Mesodermal cell (in vitro differentiated cells): ENCODE data around the gene PTPA.
A peak's percentile ranks its signal among the peaks of the same experiment; 100 is the strongest.
"Not testable (repeated sequence)": the region's sequence is repeated elsewhere in the genome, so short reads cannot be mapped to it uniquely, and the experiment has no call there.

Source experiments
- H3K27ac ChIP-seq: 2 replicates; pipeline ENCODE4 v1.7.0; 2013; ENCODE audit warnings: mild to moderate bottlenecking, low read depth, low read length, moderate library complexity; ENCODE audit not compliant: severe bottlenecking
- H3K36me3 ChIP-seq: 2 replicates; pipeline ENCODE4 v1.7.1; 2013; ENCODE audit warnings: mild to moderate bottlenecking, low read length, moderate library complexity; ENCODE audit not compliant: control insufficient read depth, insufficient read depth
- H3K4me1 ChIP-seq: one replicate; pipeline ENCODE4 v1.7.1; 2013; ENCODE audit warnings: mild to moderate bottlenecking, low read length; ENCODE audit not compliant: insufficient read depth, control insufficient read depth, poor library complexity, severe bottlenecking
- H3K4me3 ChIP-seq: 2 replicates; pipeline ENCODE4 v1.7.0; 2013; ENCODE audit warnings: low read length, control low read depth, mild to moderate bottlenecking; ENCODE audit not compliant: insufficient read depth, poor library complexity, severe bottlenecking; ENCODE audit errors: extremely low read depth
- H3K9me3 ChIP-seq: 2 replicates; pipeline ENCODE4 v1.7.1; 2013; ENCODE audit warnings: mild to moderate bottlenecking, low read length, moderate library complexity; ENCODE audit not compliant: control insufficient read depth
- WGBS, 2 experiments: methylation state at CpG; one replicate each; pipeline ENCODE4 v1.1.5; 2013; ENCODE audit warnings: missing lambda C conversion rate in 2 of 2; ENCODE audit not compliant: insufficient coverage in 2 of 2; 5-methylcytosine and 5-hydroxymethylcytosine counted together

PTPA gene

GRCh38 chr9:129109952-129110739, 1.1 kb upstream of the PTPA start:
- Histone ChIP-seq H3K27ac (no peak overlapping the region), H3K9me3 (no peaks in the 10 kb centered on the region), H3K36me3 (peaks cover 3% of the 10 kb centered on the region), H3K4me1 (peaks cover 7% of the 10 kb centered on the region), H3K4me3 (peak overlapping the region; percentile 99)
- 9 to 12% methylated on average over 44 to 49 of the region's 64 CpGs for WGBS, 2 experiments

- WGBS, 2 experiments: 1 to 2% methylated on average over 24 to 27 of the region's 37 CpGs
These were observed 425 bp downstream of the PTPA start for GRCh38 chr9:129111528-129112151.

DNA sequence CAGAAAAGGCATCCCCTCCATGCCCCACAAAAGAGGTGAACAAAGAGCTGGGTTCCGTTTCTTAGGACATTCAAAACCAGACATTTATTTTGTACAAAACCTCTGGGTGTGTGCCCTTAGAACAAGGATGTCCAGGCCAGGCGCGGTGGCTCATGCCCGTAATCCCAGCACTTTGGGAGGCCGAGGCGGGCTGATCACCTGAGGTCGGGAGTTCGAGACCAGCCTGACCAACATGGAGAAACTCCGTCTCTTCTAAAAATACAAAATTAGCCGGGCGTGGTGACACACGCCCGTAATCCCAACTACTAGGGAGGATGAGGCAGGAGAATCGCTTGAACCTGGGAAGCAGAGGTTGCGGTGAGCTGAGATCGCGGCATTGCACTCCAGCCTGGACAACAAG, 1.3 kb downstream of the PTPA start:
- 93 to 97% methylated on average over 15 to 16 of the region's 17 CpGs for WGBS, 2 experiments
- not testable (repeated sequence) for H3K36me3 ChIP-seq, H3K4me1 ChIP-seq, H3K9me3 ChIP-seq, H3K27ac ChIP-seq
- H3K4me3 ChIP-seq: peak overlapping the region; percentile 99

More at GRCh38 chr9:129111528-129112151, 425 bp downstream of the PTPA start:
- Histone ChIP-seq H3K4me1 (peaks cover 7% of the 10 kb centered on the region), H3K36me3 (peaks cover 3% of the 10 kb centered on the region), H3K9me3 (no peaks in the 10 kb centered on the region), H3K27ac (peak overlapping the region; percentile 93), H3K4me3 (peak overlapping the region; percentile 99)

DNA sequence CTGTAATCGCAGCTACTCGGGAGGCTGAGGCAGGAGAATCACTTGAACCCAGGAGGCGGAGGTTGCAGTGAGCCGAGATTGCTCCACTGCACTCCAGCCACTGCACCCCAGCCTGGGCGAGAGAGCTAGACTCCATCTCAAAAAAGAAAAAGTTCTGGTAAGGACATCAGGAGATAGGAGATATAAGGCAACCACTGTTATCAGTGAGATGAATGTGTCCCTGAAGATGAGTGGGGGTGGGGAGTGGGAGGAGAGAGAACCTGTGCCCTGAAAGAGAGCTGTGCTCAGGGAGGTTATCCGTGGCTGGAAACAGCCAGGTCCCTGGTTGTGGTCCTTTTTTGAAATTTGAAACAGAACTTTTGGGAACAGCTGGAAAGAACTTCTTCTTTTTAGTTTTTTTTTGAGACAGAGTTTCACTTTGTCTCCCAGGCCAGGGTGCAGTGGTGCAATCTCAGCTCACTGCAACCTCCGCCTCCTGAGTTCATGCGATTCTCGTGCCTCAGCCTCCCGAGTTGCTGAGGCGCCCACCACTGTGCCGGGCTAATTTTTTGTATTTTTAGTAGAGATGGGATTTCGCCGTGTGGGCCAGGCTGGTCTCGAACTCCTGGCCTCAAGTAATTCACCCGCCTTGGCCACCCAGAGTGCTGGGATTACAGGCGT, 2.6 kb downstream of the PTPA start:
- 94 to 98% methylated on average over 12 to 16 of the region's 17 CpGs for WGBS, 2 experiments
- H3K36me3 ChIP-seq: peaks cover 5% of the 10 kb centered on the region
- H3K4me1 ChIP-seq: peaks cover 7% of the 10 kb centered on the region
- no peak overlapping the region for H3K4me3 ChIP-seq
- no peak overlapping the region for H3K27ac ChIP-seq
- H3K9me3 ChIP-seq: no peaks in the 10 kb centered on the region

DNA sequence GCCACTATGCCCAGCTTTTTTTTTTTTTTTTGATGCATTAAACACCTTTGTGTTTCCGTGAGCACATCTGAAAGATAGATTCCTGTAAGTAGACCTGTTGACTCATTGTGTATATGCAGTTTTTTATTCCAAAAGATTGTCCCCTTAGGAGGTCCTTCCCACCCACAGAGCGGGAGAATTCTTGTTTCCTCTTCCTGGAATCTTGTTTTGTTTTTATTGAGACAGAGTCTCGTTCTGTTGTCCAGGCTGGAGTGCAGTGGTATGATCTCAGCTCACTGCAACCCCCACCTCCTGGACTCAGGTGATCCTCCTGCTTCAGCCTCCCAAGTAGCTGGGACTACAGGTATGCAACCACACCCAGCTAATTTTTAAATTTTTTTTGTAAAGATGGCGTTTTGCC, 7.6 kb downstream of the PTPA start:
- no peaks in the 10 kb centered on the region for H3K9me3 ChIP-seq
- H3K4me3 ChIP-seq: no peak overlapping the region
- 89 to 92% methylated on average over 1 of the region's 4 CpGs for WGBS, 2 experiments
- peaks cover 33% of the 10 kb centered on the region for H3K36me3 ChIP-seq
- H3K4me1 ChIP-seq: peaks cover 5% of the 10 kb centered on the region
- no peak overlapping the region for H3K27ac ChIP-seq

- H3K4me3 ChIP-seq: no peak overlapping the region
- 89 to 91% methylated on average over 3 of the region's 3 CpGs for WGBS, 2 experiments
- H3K27ac ChIP-seq: no peak overlapping the region
These were observed 10.3 kb downstream of the PTPA start for GRCh38 chr9:129121483-129121882.

DNA sequence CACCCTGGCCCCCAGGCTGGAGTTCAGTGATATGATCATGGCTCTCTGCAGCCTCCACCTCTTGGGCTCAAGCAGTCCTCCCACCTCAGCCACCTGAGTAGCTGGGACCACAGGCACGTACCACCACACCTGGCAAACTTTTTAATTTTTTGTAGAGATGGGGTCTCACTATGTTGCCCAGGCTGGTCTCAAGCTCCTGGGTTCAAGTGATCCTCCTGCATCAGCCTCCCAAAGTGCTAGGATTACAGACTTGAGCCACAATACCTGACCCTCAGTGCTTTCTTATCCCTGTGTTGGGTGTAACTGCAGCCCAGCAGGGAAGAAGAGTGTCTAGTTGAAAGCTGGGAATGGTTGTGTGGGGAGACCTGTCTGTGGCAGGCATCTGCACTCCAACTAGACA, 10.9 kb downstream of the PTPA start:
- Histone ChIP-seq H3K9me3 (no peaks in the 10 kb centered on the region), H3K4me1 (peaks cover 5% of the 10 kb centered on the region), H3K27ac (no peak overlapping the region), H3K36me3 (peaks cover 49% of the 10 kb centered on the region), H3K4me3 (no peak overlapping the region)
- whole genome bisulfite sequencing, 2 experiments: 100% methylated on average over 1 of the region's 1 CpG; no CpG with 5 or more reads in 1 of the 2 experiments

More at GRCh38 chr9:129121483-129121882, 10.3 kb downstream of the PTPA start:
- peaks cover 49% of the 10 kb centered on the region for H3K36me3 ChIP-seq
- H3K4me1 ChIP-seq: no peaks in the 10 kb centered on the region
- H3K9me3 ChIP-seq: no peaks in the 10 kb centered on the region

DNA sequence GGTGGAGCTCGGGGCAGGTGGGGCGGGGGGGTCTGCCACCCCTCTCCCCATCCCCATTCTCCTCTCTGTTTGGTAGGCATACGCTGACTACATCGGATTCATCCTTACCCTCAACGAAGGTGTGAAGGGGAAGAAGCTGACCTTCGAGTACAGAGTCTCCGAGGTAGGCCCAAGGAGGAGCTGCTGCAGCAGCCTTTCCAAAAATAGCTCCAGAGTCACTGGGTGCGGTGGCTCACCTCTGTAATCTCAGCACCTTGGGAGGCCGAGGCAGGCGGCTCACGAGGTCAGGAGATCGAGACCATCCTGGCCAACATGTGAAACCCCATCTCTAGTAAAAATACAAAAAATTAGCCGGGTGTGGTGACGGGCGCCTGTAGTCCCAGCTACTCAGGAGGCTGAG, 11.8 kb downstream of the PTPA start:
- not testable (repeated sequence) for H3K4me1 ChIP-seq, H3K27ac ChIP-seq, H3K9me3 ChIP-seq, H3K4me3 ChIP-seq
- WGBS, 2 experiments: 86 to 96% methylated on average over 6 to 13 of the region's 15 CpGs
- H3K36me3 ChIP-seq: peaks cover 57% of the 10 kb centered on the region

GRCh38 chr9:129124506-129125069, 13.4 kb downstream of the PTPA start:
- peaks cover 8% of the 10 kb centered on the region for H3K4me1 ChIP-seq
- no peak overlapping the region for H3K4me3 ChIP-seq
- no peaks in the 10 kb centered on the region for H3K9me3 ChIP-seq
- H3K36me3 ChIP-seq: peaks cover 61% of the 10 kb centered on the region
- H3K27ac ChIP-seq: no peak overlapping the region
- 87 to 100% methylated on average over 1 to 3 of the region's 3 CpGs for WGBS, 2 experiments

DNA sequence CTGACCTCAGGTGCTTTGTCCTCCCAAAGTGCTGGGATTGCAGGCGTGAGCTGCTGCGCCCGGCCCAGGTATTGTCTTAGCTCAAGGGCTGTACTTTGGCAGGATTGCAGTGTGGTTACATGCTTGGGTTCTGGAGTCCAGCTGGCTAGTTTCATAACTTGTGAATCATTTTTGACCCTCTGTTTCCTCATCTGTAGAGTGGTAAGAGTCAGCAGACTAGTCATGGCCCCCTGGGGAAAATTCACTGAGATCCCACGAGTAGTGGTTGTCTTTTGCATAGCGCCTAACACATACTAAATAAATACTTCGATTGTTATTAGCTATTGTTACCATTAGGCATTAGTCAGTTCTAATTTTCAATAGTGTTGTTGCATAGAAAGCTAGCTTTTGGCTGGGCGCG, 14.3 kb downstream of the PTPA start:
- 94 to 95% methylated on average over 2 to 5 of the region's 8 CpGs for WGBS, 2 experiments

More for the DNA sequence above, 14.3 kb downstream of the PTPA start:
- Histone ChIP-seq H3K4me3 (no peak overlapping the region), H3K4me1 (peaks cover 8% of the 10 kb centered on the region), H3K36me3 (peaks cover 67% of the 10 kb centered on the region), H3K9me3 (no peaks in the 10 kb centered on the region), H3K27ac (no peak overlapping the region)
